HL-60/S4 treated with retinoic acid at 250 ng/mL for 4 days and 3 days (cell line): ENCODE data around the gene CPM.

Experiments used
- in situ Hi-C: fragments of 300-500 bp; cut with MboI; formaldehyde crosslinking; loops from 2 replicates; pipeline ENCODE4 v1.7.0; 2022; ENCODE audit warnings: low sequenced_read_pairs

The CPM gene

DNA sequence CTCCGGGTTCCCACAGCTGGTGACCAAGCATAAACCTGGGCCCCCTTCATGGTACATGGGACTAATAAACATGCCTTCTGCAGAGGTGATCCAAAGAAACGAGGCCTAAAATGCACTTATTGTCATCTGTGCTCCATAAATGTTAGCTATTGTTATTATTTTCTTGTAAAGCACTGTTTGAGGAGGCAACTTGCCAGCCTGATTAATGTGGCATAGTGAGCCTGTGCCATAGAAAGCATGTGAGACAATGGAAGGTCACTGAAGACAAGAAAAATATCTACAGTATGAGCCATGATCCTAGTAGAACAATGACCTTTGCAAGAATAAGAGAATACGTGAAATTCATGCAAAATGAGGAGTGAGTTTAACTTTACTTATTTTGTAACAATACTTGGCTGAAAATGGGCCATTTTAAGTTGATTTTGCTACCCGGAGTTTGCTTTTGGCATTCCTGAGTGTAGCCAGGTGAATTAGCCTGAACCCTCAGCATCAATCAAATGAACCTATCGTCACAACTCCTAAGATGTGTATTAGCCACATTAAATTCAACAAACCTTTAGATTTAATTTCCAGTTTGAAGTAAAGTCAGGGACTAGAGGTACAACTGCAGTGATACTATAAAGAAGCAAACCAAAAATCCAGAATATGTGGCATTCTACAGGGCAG, 52.2 kb downstream of the CPM start:
- in situ Hi-C loops, result no loop called here

GRCh38 chr12:68878846-68879245, 54.1 kb downstream of the CPM start:
- in situ Hi-C loops, result no loop called here

GRCh38 chr12:68878283-68878682, 54.7 kb downstream of the CPM start:
- in situ Hi-C loops, result no loop called here

GRCh38 chr12:68877583-68877982, 55.4 kb downstream of the CPM start:
- in situ Hi-C loops, result no loop called here

GRCh38 chr12:68876461-68876860, 56.5 kb downstream of the CPM start:
- in situ Hi-C loops, result no loop called here

DNA sequence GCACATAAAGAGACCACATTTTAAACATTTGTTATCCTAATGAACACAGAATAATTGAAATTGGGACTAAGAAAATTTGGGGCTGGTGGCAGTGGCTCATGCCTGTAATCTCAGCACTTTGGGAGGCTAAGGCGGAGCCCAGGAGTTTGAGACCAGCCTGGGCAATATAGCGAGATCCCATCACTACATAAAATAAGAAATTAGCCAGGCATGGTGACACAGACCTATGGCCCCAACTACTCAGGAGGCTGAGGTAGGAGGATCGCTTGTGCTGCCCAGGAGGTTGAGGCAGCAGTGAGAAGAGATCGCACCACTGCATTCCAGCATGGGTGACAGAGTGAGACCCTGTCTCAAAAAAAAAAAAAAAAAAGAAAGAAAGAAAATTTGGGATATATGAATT, 59.7 kb downstream of the CPM start:
- in situ Hi-C loops, result loop anchor here (25.0 kb wide), 1 partner anchor 189 kb away; no protein-coding TSS in a partner anchor

DNA sequence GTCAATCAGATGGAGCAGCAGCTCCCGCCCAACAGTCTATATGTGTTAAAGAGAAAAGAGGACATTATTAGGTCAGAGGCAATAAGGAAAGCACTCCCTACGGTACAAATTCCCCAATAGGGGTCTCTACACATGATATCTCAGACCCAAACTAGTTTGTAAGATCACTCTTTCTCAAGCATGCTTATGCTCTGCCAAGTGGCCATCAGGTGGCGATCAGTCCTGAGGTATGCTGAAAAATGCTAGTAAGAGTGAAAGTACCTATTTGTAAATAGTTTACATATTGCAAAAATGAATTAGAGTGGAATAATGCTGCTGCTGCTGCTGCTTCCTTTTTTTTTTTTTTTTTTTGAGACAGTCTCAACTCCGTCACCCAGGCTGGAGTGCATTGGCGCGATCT, 61.0 kb downstream of the CPM start:
- in situ Hi-C loops, result loop anchor here (25.0 kb wide), 1 partner anchor 190 kb away; no protein-coding TSS in a partner anchor

- in situ Hi-C loops, result loop anchor here (25.0 kb wide), 1 partner anchor 191 kb away; no protein-coding TSS in a partner anchor
These were observed 61.6 kb downstream of the CPM start for GRCh38 chr12:68871396-68871795.

DNA sequence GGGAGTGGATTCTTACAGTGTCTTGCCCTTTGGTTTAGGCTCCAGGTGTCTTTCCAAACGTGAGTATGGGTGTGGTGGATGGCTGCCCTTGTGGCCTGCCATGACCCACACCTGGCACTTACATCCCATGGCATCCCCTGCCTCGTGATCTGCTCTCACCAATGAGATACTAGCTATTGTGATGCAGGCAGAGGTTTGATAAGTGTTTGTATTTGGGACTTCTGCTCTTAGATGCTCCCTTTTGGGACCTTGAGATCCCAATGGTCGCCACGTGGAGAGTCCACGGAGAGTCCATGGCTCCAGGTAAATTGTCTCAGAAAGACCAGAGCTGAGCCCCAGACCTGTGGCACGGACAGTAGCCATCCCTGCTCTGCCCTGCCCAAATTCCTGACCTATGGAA, 62.5 kb downstream of the CPM start:
- in situ Hi-C loops, result loop anchor here (25.0 kb wide), 1 partner anchor 192 kb away; no protein-coding TSS in a partner anchor

DNA sequence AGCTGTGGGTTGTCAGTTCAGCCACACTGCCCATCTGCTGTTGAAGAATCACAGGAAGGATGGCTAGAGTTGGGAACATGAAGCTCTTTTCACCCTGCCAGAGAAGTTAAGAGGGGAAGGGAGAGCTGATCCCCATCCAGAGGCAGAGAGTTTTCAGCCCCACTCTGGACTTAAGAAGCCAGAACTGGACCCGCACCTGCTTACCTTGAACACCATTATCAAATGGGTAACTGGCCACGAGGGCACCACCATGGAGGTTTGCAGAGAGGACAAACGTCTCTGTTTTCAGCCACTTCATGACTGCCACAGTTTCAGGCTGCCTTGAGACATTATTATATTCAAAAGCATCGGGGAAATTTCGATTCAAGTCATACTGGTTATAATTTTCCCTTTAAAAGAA, 63.0 kb downstream of the CPM start:
- in situ Hi-C loops, result loop anchor here (25.0 kb wide), 1 partner anchor 192 kb away; no protein-coding TSS in a partner anchor

DNA sequence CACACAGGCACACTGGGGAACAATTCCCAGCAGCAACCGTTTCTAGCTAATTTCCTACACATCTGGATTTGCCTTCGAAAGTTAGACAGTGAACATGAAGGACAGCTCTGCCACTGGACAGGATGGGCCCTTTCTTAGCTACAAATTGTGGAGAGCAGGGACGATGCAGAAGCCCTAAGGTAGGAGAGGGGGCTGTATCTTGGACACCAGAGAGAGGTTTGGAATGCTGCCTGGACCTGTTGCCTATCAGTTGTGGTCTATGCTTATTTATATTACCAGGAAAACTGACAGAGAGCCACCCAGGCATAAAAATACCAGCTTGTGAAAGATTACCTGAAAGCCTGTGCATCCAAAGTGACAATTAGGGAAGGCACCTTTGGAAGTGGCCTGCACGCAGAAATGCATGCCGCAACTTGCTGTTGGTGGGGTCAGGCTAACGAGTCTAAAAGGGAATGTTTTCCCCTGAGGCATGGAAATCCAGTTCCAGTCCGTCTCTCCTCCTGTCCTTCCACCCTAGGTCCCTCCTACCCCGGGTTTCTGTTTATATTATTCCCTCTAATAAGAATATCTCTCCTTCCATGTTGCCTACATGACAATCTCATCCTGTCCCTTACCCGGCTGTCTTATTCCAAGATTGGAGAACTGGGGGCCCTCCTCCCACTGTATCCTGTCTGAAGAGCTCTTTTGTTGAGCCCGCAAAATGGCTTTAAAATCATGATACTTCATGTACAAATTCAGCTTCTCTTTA, 64.8 kb downstream of the CPM start:
- in situ Hi-C loops, result loop anchor here (25.0 kb wide), 1 partner anchor 194 kb away; no protein-coding TSS in a partner anchor

- in situ Hi-C loops, result loop anchor here (25.0 kb wide), 1 partner anchor 195 kb away; no protein-coding TSS in a partner anchor
These were observed 65.4 kb downstream of the CPM start for GRCh38 chr12:68867606-68868005.

- in situ Hi-C loops, result loop anchor here (25.0 kb wide), 1 partner anchor 195 kb away; no protein-coding TSS in a partner anchor
These were observed 66.0 kb downstream of the CPM start for GRCh38 chr12:68866950-68867349.

- in situ Hi-C loops, result loop anchor here (25.0 kb wide), 1 partner anchor 197 kb away; no protein-coding TSS in a partner anchor
These were observed 67.4 kb downstream of the CPM start for GRCh38 chr12:68865399-68866164.

DNA sequence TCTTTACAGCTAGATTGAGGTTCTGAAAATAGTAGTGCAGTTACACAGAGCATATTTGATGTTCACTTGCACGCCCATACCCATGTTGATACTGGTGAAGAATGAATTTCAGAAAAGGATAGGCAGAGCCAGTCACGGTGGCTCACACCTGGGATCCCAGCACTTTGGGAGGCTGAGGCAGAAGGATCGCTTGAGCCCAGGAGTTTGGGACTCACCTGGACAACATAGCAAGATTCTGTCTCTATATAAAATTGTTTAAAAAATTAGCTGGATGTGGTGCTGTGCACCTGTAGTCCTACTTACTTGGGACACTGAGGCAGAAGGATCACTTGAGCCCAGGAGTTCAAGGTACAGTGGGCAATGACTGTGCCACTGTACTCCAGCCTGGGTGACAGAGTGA, 68.4 kb downstream of the CPM start:
- in situ Hi-C loops, result loop anchor here (25.0 kb wide), 1 partner anchor 198 kb away; no protein-coding TSS in a partner anchor

DNA sequence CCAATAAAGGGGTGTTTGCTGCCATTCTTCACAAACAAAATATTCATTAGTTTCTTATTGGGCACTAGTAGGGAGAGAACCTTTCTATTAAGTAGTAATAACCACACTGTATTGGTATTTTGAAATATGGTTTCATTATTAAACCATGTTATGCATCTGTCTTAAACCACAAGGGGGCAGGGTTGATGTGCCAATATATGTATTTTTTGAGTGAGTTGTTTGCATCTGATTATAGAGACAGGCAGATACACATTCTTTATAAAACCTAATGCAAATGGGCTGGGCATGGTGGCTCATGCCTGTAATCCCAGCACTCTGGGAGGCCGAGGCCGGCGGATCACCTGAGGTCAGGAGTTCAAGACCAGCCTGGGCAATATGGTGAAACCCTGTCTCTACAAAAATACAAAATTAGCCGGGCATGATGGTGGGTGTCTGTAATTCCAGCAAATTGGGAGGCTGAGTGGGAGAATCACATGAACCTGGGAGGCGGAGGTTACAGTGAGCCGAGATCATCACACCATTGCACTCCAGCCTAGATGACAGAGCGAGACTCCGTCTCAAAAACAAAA, 69.0 kb downstream of the CPM start:
- in situ Hi-C loops, result loop anchor here (25.0 kb wide), 1 partner anchor 198 kb away; no protein-coding TSS in a partner anchor

DNA sequence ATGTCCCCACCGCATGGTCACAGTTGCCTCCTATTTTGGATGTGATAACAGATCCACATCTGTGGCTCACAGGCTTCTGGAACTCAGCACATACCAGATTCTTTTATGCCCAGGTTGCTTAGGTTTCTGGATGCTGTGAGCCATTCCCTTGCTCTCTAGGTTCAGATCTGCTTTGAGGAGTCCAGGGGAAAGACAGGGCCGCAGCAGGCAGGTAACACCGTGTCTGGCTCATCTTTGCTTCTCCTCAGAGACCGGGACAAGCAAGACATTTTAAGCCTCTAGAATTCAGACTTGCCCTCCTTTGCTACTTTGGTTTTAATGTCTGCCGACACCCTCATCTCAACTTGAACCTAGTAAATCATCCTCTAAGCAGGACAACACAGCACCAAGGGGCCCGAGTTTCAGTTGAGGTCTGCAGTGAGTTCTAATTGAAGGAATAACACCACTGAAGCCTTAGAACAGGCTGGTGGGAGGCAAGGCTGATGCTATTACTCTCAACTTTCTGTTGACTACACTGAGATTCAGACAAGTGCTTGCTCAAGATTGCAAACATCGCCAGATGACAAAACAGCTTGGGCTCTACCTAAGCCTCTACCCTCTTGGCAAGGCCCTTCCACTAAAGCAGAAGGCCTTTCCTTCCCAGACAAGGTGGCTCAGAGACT, 69.7 kb downstream of the CPM start:
- in situ Hi-C loops, result loop anchor here (25.0 kb wide), 1 partner anchor 199 kb away; no protein-coding TSS in a partner anchor

GRCh38 chr12:68861890-68862289, 71.1 kb downstream of the CPM start:
- in situ Hi-C loops, result loop anchor here (25.0 kb wide), 1 partner anchor 200 kb away; no protein-coding TSS in a partner anchor

- in situ Hi-C loops, result loop anchor here (25.0 kb wide), 1 partner anchor 206 kb away; no protein-coding TSS in a partner anchor
These were observed 76.5 kb downstream of the CPM start for GRCh38 chr12:68856510-68856909.

DNA sequence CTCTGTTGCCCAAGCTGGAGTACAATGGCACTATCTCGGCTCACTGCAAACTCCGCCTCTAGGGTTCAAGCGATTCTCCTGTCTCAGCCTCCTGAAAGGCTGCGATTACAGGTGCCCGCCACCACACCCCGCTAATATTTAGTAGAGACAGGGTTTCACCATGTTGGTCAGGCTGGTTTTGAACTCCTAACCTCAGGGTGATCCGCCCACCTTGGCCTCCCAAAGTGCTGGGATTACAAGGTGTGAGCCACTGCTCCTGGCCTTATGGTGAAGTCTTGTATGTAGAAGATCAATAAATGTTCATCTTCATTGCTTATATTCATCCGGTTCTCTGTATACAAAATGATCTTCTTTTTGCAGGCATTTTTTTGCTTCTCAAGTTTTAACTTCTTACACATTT, 77.2 kb downstream of the CPM start:
- in situ Hi-C loops, result loop anchor here (25.0 kb wide), 1 partner anchor 207 kb away; no protein-coding TSS in a partner anchor
